Mononuclear cell (primary cell): ENCODE measurements around the gene PCNT. TPM values are rescaled to one million over a fixed set of nuclear protein-coding genes. Genes with fewer than 3 reads are reported as not detected.
"Not testable (repeated sequence)": the region's sequence is repeated elsewhere in the genome, so short reads cannot be mapped to it uniquely, and the experiment has no call there.

Source experiments
- H3K27me3 ChIP-seq: 2 replicates; pipeline ENCODE4 v1.6.0; 2011; ENCODE audit warnings: low read length, control low read depth; ENCODE audit not compliant: insufficient read depth
- H3K4me1 ChIP-seq: 2 replicates; pipeline ENCODE4 v1.5.1; 2011; ENCODE audit warnings: mild to moderate bottlenecking, low read length, control low read depth; ENCODE audit not compliant: insufficient read depth
- H3K4me3 ChIP-seq: 2 replicates; pipeline ENCODE4 v1.5.1; 2011; ENCODE audit warnings: mild to moderate bottlenecking, low read length, moderate library complexity
- H3K9me3 ChIP-seq: 2 replicates; pipeline ENCODE4 v1.5.1; 2011; ENCODE audit warnings: low read depth, mild to moderate bottlenecking, control low read depth, low read length
- total RNA-seq: library from RNA; depleted of rRNA; stranded (reverse); fragments of >200 nt; gene quantifications from one replicate; pipeline ENCODE4 v1.2.3, GENCODE V29; 2012

The PCNT gene
- total RNA-seq, 1 donor: 27.9 TPM

DNA sequence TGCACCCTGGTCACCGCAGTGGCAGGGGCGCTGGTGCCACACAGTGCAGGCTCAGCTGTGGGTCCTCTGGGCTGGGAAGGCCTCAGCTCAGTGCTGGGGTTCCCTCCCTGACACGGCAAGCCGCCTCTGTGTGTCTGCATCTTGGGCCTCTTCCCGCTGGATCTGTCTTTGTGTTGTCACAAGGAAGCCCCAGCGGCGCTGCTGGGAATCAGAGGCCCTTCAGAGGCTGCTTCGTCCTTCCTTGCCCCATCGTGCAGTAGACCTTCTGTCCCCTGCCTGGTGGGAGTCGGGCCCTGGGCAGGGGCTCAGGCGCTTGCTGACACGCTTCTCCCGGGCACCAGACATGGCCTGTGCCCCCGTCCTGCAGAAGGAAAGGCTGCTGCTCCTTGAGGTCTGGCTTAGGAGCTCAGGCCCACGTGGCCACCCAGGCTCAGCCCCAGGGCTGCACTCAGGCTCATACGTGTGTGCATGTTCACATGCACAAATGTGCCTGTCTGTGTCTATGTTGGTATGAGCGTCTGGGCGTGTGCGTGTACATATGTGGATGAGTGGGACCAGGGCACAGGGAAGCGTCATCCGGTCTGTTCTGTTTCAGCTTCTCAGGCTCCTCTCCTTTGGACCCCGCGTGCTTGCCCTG is 110.5 kb downstream of the PCNT start:
- Histone ChIP-seq H3K4me3 (no peak overlapping the region), H3K4me1 (peaks cover 21% of the 10 kb centered on the region), H3K9me3 (no peaks in the 10 kb centered on the region), H3K27me3 (no peaks in the 10 kb centered on the region)

DNA sequence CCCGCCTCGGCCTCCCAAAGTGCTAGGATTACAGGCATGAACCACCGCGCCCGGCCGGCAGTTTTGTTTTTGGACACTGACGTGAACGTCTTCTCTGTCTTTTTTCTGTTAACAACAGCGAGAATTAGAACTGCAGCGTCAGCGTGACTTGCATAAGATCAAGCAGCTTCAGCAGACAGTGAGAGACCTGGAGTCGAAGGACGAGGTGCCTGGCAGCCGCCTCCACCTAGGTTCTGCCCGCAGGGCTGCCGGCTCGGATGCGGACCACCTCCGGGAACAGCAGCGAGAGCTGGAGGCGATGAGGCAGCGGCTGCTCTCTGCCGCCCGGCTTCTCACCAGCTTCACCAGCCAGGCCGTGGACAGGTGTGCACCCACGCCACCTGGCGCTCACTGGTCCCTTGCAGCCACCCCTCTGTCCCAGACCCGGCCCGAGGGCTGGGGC is 111.9 kb downstream of the PCNT start:
- no peak overlapping the region for H3K4me3 ChIP-seq
- no peaks in the 10 kb centered on the region for H3K27me3 ChIP-seq

DNA sequence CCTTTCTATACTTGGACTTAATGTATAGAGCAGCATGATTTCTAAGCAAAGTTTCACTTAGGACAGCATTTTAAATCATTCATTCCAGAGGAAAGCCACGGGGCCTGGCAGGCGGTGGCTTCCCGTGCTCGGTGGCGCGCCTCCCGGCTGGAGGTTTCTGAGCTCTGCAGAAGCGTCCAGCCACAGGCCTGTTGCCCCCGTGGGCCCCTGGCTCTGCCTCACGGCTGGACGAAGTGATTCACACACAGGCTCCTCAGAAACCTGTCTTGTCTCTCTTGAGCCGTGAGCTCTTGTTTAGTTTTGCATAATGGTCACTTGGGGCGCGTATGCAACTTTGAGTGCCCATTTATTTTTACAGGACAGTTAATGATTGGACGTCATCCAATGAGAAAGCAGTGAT is 112.7 kb downstream of the PCNT start:
- no peaks in the 10 kb centered on the region for H3K27me3 ChIP-seq
- H3K4me1 ChIP-seq: peaks cover 20% of the 10 kb centered on the region
- no peaks in the 10 kb centered on the region for H3K9me3 ChIP-seq
- H3K4me3 ChIP-seq: no peak overlapping the region

More for the DNA sequence above, 111.9 kb downstream of the PCNT start:
- Histone ChIP-seq H3K4me1 (peaks cover 21% of the 10 kb centered on the region), H3K9me3 (no peaks in the 10 kb centered on the region)

DNA sequence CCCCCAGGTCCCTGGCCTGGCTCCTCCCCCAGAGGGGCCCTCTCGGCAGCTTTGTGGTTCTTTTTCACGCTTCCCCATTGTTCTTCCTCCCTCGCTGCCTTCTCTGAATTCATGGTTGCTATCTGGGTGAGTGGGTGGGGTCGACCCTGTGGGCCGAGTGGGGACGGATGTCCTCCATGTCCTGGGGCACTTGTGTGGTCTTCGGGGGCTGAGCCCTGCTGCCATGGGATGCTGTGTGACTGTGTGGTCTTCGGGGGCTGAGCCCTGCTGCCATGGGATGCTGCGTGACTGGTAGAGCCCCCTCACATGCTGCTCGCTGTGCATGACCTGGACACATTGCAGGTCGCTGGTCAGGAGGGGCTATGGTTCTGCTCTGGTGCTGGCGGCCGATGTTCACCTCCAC is 113.1 kb downstream of the PCNT start:
- no peaks in the 10 kb centered on the region for H3K9me3 ChIP-seq

DNA sequence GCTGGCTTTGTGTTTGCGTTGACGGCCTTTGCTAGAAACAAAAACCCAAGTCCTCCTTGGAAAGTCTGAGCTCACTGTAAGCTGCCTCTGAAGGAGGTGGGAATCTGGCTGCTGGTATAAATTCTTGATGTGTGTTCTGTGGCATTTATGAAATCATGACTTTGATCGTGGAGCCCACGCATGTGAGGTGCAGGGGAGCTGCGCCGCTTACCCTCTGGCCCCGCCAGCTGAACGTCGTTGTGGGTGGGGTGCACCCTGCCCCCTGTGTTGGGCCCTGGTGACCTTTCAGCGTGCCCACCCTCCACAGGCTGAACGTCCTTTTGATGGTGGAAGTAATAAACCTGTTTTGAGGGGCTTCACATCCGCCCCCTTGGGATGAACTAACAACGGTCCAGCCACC is 113.6 kb downstream of the PCNT start:
- H3K27me3 ChIP-seq: no peaks in the 10 kb centered on the region
- no peak overlapping the region for H3K4me3 ChIP-seq
- peaks cover 11% of the 10 kb centered on the region for H3K4me1 ChIP-seq
- H3K9me3 ChIP-seq: no peaks in the 10 kb centered on the region

More for the DNA sequence above, 113.1 kb downstream of the PCNT start:
- peaks cover 15% of the 10 kb centered on the region for H3K4me1 ChIP-seq
- H3K4me3 ChIP-seq: no peak overlapping the region
- H3K27me3 ChIP-seq: no peaks in the 10 kb centered on the region

DNA sequence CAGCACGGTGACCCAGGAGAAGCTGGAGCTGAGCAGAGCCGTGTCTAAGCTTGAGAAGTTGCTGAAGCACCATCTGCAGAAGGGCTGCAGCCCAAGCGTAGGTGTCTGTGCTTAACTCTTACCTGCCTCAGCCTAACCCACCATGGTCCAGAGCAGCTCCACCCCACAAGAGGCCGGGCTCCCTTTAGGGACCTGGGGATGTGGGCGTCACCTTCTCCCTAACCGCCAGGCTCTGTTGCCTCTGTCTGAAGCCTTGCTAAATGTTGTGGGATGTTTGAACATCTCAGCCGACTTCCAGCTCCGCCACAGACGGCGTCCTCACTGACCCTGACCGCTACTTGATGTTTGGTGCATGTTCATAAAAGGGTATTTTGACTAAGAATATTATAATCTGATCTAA is 114.3 kb downstream of the PCNT start:
- peaks cover 10% of the 10 kb centered on the region for H3K4me1 ChIP-seq
- H3K27me3 ChIP-seq: no peaks in the 10 kb centered on the region
- H3K4me3 ChIP-seq: no peak overlapping the region
- H3K9me3 ChIP-seq: no peaks in the 10 kb centered on the region

DNA sequence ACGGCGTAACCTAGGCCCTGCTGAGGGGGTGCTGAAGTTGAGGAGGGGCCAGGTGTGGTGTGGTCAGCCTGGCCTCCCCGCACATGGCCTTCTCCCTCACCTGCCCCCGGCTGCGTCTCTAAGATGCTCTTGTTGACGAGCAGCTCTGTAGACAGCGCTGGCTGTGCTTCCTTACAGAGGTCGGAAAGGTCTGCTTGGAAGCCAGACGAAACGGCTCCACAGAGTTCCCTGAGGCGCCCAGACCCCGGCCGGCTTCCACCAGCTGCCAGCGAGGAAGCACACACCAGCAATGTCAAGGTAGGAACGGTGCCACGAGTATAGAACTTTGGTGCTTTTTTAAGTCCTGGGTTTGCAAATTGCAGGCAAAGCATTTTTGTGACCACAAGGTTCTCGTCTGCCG is 116.0 kb downstream of the PCNT start:
- no peaks in the 10 kb centered on the region for H3K27me3 ChIP-seq
- no peak overlapping the region for H3K4me3 ChIP-seq
- peaks cover 10% of the 10 kb centered on the region for H3K4me1 ChIP-seq
- H3K9me3 ChIP-seq: no peaks in the 10 kb centered on the region

DNA sequence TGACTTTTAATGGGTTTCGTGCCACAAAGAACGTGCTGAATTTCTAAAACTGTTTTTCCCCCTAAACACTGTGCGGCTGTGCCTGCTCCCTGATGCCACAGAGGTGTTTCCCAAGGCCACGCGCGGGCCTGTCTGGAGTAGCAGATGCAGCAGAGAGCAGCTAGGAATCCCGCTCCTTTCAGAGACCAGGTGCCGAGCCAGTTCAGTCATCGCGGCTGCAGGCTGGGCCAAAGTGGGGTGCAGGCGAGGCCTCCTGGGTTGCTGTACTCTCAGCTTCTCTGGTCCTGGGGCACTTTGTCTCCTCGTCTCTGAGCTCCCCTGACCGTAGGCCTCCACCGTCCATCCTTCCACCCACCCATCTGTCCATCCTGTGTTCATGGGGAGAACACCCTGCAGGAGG is 117.4 kb downstream of the PCNT start:
- no peaks in the 10 kb centered on the region for H3K9me3 ChIP-seq
- H3K27me3 ChIP-seq: no peaks in the 10 kb centered on the region

DNA sequence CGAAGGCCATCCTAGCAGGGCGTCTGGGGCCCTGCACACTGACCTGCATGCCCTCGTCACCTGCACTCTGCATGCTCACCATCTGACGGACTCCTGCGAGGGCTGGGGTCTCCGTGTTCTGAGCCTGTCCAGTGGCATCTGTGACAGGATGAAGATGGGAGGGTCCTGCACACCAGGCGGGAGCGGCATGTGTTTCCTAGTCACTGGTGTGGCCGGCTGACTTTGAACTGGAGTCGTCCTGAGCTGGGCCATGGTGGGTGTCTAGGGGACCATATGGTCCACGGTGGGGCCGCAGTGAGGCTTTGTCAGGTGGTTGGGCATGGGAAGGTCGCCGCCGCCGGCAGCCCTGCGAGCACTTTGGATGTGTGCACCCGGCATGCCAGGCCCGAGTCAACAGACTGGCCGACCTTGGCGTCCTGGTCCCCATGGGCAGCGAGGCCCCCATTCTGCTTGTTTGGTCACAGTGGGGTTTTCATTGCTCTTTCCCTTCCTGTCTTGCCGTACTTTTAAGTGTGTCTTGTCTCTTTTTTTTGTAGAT is 118.1 kb downstream of the PCNT start:
- Histone ChIP-seq H3K4me3 (no peak overlapping the region), H3K4me1 (peaks cover 4% of the 10 kb centered on the region), H3K9me3 (no peaks in the 10 kb centered on the region), H3K27me3 (no peaks in the 10 kb centered on the region)

More for the DNA sequence above, 117.4 kb downstream of the PCNT start:
- H3K4me1 ChIP-seq: peaks cover 10% of the 10 kb centered on the region
- H3K4me3 ChIP-seq: no peak overlapping the region

DNA sequence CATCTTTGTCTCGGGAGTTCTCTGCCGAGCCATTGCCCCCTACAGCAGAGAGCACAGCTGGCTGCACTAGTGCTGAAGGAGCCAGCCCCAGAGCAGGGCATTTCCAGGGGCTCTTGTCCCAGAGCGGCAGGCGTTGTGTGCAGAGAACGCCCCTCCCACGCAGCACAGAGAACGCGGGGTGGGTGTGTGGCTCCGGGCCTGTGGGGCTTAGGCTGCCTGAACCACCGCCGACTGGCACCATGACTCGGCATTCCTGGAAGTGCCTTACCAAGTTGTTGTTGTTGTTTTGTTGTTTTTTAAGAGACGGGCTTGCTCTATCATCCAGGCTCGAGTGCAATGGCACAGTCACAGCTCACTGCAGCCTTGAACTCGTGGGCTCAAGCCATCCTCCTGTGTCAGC is 119.0 kb downstream of the PCNT start:
- Histone ChIP-seq H3K4me1 (no peaks in the 10 kb centered on the region), H3K4me3 (no peak overlapping the region), H3K9me3 (no peaks in the 10 kb centered on the region), H3K27me3 (no peaks in the 10 kb centered on the region)

DNA sequence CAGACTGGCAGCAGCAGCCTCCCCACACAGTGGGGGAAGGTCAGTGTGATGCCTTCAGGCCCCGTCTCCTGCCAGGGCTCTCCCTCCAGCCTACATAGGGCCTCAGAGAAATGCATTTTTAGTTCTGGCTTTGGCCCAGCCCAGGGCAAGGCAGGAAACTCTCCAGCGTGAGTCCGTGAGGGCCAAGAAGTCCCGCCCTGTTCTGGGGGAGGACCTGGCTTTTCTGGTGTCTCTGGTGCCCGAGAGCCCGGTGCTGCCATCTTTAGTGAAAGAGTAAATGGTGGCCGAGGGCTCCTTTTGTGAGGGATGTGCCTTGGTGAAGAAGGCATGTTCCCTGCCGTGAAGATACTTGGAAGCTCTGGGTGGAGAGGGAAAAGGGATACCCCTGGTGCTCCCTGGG is 120.0 kb downstream of the PCNT start:
- Histone ChIP-seq H3K4me3 (no peak overlapping the region), H3K9me3 (no peaks in the 10 kb centered on the region), H3K4me1 (no peaks in the 10 kb centered on the region), H3K27me3 (no peaks in the 10 kb centered on the region)

DNA sequence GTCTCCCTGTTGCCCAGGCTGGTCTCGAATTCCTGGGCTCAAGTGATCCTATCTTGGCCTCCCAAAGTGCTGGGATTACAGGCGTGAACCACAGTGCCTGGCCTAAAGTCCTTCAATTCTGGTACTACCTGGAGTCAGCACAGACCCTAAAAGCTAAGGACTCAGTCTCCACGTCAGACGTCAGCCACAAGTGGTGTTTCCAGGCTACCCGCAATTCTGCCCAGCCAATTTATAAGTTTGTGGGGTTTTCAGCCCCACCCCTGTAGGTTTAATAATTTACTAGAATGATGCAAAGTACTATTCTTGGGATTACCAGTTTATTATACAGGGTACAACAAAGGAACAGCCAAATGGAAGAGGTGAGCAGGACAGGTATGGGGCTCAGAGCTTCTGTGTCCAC is 124.2 kb downstream of the PCNT start:
- no peaks in the 10 kb centered on the region for H3K4me1 ChIP-seq
- H3K9me3 ChIP-seq: no peaks in the 10 kb centered on the region
- no peaks in the 10 kb centered on the region for H3K27me3 ChIP-seq
- no peak overlapping the region for H3K4me3 ChIP-seq

DNA sequence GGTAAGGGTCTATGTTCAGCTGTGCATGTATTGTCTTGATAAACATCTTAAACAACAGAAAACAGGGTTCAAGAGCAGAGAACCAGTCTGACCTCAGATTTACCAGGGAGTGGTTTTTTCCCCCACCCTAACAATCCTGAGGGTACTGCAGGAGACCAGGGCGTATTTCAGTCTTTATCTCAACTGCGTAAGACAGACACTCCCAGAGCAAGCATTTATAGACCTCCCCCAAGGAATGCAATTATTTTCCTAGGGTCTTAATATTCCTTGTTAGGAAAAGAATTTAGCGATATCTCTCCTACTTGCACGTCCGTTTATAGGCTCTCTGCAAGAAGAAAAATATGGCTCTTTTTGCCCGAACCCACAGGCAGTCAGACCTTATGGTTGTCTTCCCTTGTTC is 124.9 kb downstream of the PCNT start:
- H3K4me3 ChIP-seq, H3K27me3 ChIP-seq, H3K9me3 ChIP-seq, H3K4me1 ChIP-seq: not testable (repeated sequence)

DNA sequence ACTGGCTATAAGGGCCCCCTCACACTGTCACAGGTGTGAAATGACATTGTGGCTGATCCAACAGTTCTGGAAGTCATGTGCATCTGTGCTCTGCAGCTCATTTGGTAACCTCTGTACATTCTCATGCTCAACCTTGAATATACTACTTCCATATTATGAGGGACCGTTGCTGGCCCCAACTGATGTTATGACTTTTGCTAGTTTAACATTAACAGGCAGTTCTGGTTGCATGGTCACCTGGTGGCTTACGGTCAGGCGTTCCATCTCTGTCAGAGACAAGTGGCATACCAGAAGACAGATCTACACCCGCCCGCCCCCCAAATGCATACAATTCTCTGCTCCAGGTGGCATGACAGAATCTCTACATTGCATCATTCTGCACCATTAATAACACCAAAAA is 128.8 kb downstream of the PCNT start:
- Histone ChIP-seq H3K27me3 (no peaks in the 10 kb centered on the region), H3K4me1 (peaks cover 27% of the 10 kb centered on the region), H3K9me3 (no peaks in the 10 kb centered on the region), H3K4me3 (no peak overlapping the region)

DNA sequence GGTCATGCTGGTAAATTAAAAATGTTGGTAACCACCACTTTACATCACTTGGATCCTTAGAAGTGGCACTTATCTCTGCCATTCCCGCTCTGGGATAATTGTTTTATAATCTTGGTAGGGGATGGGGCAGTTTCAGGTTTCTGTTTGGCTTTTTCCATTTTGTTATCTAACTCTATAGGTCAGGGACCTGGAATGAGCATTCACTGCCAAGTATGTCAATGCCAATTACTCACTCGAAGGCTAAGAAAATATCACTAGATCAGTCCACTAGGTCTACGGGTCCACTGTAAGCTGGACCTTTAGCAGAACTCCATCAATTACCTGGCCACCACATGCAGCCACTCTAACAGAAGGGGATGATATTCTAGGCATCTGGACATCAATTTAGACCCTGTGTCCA is 130.2 kb downstream of the PCNT start:
- Histone ChIP-seq H3K27me3 (no peaks in the 10 kb centered on the region), H3K4me1 (peaks cover 32% of the 10 kb centered on the region), H3K9me3 (no peaks in the 10 kb centered on the region), H3K4me3 (no peak overlapping the region)
